ENCODE measurements around the gene COL4A3. TPM values are rescaled to one million over a fixed set of nuclear protein-coding genes. Genes with fewer than 3 reads are reported as not detected.

The COL4A3 gene
- total and polyA plus RNA-seq, 9 of the 15 experiments (the other 6 are each of a cell fraction or from before 2014, with no cell fraction given), result not detected

DNA sequence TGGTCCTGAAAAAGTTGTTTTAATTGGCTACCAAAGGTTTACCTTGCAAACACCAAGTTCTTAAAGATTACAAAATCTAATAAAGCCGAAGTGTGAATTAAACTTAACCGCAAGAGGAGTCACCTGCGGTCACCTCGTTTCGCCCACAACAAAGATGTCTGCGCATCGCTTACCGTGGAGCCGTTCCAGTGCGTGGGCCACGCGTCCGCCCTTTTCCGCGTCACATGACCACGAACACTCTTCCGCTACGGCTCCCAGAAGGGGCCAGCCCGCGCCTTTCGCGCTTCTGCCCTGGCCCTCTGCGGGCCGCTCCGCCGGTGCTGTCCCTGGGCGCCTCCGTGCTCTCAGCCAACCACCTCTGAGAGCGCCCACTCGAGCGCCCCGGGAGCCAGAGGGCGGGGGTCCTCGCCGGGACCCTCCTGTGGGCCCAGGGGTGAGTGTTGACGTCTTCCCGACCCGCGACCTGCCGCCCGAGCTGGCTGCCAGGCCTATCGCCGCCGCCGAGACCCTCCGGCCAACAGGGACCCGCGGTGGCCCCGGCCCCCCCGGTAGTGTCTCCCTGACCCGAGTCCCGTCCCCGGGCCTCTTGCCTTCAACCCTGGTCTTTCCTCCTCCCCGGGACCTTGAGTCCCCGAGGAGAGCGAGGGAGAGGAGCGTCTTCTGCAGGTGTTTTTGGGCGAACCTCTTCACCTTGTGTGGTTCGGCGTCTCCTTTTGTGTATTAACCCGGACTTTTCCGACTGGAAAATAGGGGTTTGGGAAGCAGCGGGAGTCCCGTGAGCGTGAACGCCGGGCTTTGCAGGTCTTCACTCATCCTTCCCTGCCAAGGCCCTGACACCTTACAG lies 160.8 kb downstream of the COL4A3 start, which contains the start of gene MFF (continued):
- TF ChIP-seq, protein P1, sequence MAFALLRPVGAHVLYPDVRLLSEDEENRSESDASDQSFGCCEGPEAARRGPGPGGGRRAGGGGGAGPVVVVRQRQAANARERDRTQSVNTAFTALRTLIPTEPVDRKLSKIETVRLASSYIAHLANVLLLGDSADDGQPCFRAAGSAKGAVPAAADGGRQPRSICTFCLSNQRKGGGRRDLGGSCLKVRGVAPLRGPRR (CRISPR knock-in tag; IDR thresholded peaks at IDR 0.05), result no peak
- TF ChIP-seq TFAM (CRISPR knock-in tag; conservative IDR thresholded peaks at IDR 0.05) (no peak), ADNP (tag; IDR thresholded peaks at IDR 0.05) (no peak), ZBTB8A (IDR thresholded peaks at IDR 0.05; ENCODE audit: partially characterized antibody) (no peak), CBX8 (IDR thresholded peaks at IDR 0.05; ENCODE audit: borderline replicate concordance, extremely low read depth, low read depth, low read length, poor library complexity, severe bottlenecking) (no peak), SMC3 (conservative IDR thresholded peaks at IDR 0.05; ENCODE audit: insufficient read depth, low read depth, low read length) (no peak), PRMT5 (CRISPR knock-in tag; IDR thresholded peaks at IDR 0.05) (no peak), TAL1 (IDR thresholded peaks at IDR 0.05) (no peak), EP400 (IDR thresholded peaks at IDR 0.05) (peak; percentile 85), ATF7 (IDR thresholded peaks at IDR 0.05) (peak; percentile 56), ZFX (CRISPR knock-in tag; IDR thresholded peaks at IDR 0.05) (peak; percentile 96), PCBP1 (IDR thresholded peaks at IDR 0.05; ENCODE audit: low read depth, low read length, poor library complexity, severe bottlenecking) (no peak), RBFOX2 (IDR thresholded peaks at IDR 0.05; ENCODE audit: low read depth, low read length) (peak; percentile 94), STAT5B (CRISPR knock-in tag; IDR thresholded peaks at IDR 0.05) (no peak), SREBF1 (IDR thresholded peaks at IDR 0.05; ENCODE audit: borderline replicate concordance, low read depth, low read length) (no peak), ZNF280B (CRISPR knock-in tag; IDR thresholded peaks at IDR 0.05) (no peak), NR4A1 (CRISPR knock-in tag; IDR thresholded peaks at IDR 0.05) (no peak), NR4A1 (tag; IDR thresholded peaks at IDR 0.05) (no peak), THRA (IDR thresholded peaks at IDR 0.05) (no peak; the same call in 1 of the 2 replicates)
- TF ChIP-seq, protein P2, sequence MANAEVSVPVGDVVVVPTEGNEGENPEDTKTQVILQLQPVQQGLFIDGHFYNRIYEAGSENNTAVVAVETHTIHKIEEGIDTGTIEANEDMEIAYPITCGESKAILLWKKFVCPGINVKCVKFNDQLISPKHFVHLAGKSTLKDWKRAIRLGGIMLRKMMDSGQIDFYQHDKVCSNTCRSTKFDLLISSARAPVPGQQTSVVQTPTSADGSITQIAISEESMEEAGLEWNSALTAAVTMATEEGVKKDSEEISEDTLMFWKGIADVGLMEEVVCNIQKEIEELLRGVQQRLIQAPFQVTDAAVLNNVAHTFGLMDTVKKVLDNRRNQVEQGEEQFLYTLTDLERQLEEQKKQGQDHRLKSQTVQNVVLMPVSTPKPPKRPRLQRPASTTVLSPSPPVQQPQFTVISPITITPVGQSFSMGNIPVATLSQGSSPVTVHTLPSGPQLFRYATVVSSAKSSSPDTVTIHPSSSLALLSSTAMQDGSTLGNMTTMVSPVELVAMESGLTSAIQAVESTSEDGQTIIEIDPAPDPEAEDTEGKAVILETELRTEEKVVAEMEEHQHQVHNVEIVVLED (CRISPR knock-in tag; IDR thresholded peaks at IDR 0.05), result peak; percentile 82
- TF ChIP-seq, protein P3, sequence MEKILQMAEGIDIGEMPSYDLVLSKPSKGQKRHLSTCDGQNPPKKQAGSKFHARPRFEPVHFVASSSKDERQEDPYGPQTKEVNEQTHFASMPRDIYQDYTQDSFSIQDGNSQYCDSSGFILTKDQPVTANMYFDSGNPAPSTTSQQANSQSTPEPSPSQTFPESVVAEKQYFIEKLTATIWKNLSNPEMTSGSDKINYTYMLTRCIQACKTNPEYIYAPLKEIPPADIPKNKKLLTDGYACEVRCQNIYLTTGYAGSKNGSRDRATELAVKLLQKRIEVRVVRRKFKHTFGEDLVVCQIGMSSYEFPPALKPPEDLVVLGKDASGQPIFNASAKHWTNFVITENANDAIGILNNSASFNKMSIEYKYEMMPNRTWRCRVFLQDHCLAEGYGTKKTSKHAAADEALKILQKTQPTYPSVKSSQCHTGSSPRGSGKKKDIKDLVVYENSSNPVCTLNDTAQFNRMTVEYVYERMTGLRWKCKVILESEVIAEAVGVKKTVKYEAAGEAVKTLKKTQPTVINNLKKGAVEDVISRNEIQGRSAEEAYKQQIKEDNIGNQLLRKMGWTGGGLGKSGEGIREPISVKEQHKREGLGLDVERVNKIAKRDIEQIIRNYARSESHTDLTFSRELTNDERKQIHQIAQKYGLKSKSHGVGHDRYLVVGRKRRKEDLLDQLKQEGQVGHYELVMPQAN (IDR thresholded peaks at IDR 0.05; ENCODE audit: borderline replicate concordance), result no peak

All from K562 (cell line).